ENCODE measurements around the gene BCKDK.

GRCh38 chr16:31106509-31107464 lies 1.4 kb upstream of the BCKDK start:
- TF ChIP-seq CTCF (IDR thresholded peaks at IDR 0.05; ENCODE audit: low read depth, low read length, poor library complexity, severe bottlenecking) (no peak), EZH2phosphoT487 (IDR thresholded peaks at IDR 0.05; ENCODE audit: borderline replicate concordance, low read length) (no peak)
